Mucosa of descending colon (tissue), 3 donors: ENCODE results near the gene GPR155. TPM values are rescaled to one million over a fixed set of nuclear protein-coding genes. Genes with fewer than 3 reads are reported as not detected.

Source experiments
- ATAC-seq: fragments of 200-7000 bp; cut with Tn5 transposase; one replicate; pipeline ENCODE4 v1.9.1; 2020; ENCODE audit warnings: mild to moderate bottlenecking, moderate library complexity
- DNase-seq, 3 donors: peaks; one replicate each; pipeline ENCODE4 v3.0.0-alpha.2; 2020
- H3K36me3 ChIP-seq: fragments of 200-600 bp; one replicate; pipeline ENCODE4 v1.8.0; 2021; ENCODE audit warnings: low read depth, mild to moderate bottlenecking
- H3K4me1 ChIP-seq: fragments of 200-600 bp; one replicate; pipeline ENCODE4 v1.8.0; 2021; ENCODE audit warnings: low read depth, mild to moderate bottlenecking
- H3K4me3 ChIP-seq: fragments of 200-600 bp; one replicate; pipeline ENCODE4 v1.8.0; 2021; ENCODE audit warnings: mild to moderate bottlenecking
- H3K9me3 ChIP-seq: fragments of 200-600 bp; one replicate; pipeline ENCODE4 v1.8.0; 2021; ENCODE audit warnings: mild to moderate bottlenecking
- CTCF ChIP-seq: fragments of 200-600 bp; IDR thresholded peaks from one replicate; pipeline ENCODE4 v1.8.0; 2022; ENCODE audit warnings: antibody characterized with exemption, mild to moderate bottlenecking
- intact Hi-C, 2 donors: fragments of 100-400 bp; cut with DNase I in 1 of 2; cut with micrococcal nuclease in 1 of 2; formaldehyde crosslinking; loops; one replicate each; pipeline versions ENCODE4 v1.11.0 to v1.11.1; 2022; cut with DNase I, micrococcal nuclease
- total RNA-seq, 3 donors: library from RNA; stranded (reverse); fragmentation: NEBNext Ultra II Directional in 2 of 3; extraction: Animal tissue kit (Norgen Biotek cat#: 25700) in 2 of 3; gene quantifications; one replicate each; pipeline versions ENCODE4 v1.2.1 to v1.2.4, GENCODE V29; 2021 to 2023
- donor health status: DM: no; HTN: no; CAD: no; lungs with moderate emphysema.
- donor health status: DM: no; HTN: no; CAD: no.
- donor health status: DM: no; HTN: yes; CAD: no.

GPR155 gene
- total RNA-seq, 3 donors from 2014 or later, result 4.7 to 15.6 (median 6.8) TPM

GRCh38 chr2:174527959-174528358 is 41.1 kb upstream of the GPR155 start:
- TF ChIP-seq CTCF, result no peak
- Histone ChIP-seq H3K36me3 (no peaks in the 10 kb centered on the region), H3K4me1 (no peaks in the 10 kb centered on the region), H3K4me3 (no peak overlapping the region), H3K9me3 (no peaks in the 10 kb centered on the region)
- ATAC-seq, result no peak
- DNase-seq, result no peak
- intact Hi-C loops, result no loop called here

- no peaks in the 10 kb centered on the region for H3K4me1 ChIP-seq
- intact Hi-C loops, result no loop called here
- no peaks in the 10 kb centered on the region for H3K9me3 ChIP-seq
- DNase-seq (no peak), ATAC-seq (no peak)
- no peak overlapping the region for H3K4me3 ChIP-seq
- H3K36me3 ChIP-seq, result no peaks in the 10 kb centered on the region
- no peak for TF ChIP-seq CTCF
Observed at GRCh38 chr2:174527101-174527721, 40.4 kb upstream of the GPR155 start.

DNA sequence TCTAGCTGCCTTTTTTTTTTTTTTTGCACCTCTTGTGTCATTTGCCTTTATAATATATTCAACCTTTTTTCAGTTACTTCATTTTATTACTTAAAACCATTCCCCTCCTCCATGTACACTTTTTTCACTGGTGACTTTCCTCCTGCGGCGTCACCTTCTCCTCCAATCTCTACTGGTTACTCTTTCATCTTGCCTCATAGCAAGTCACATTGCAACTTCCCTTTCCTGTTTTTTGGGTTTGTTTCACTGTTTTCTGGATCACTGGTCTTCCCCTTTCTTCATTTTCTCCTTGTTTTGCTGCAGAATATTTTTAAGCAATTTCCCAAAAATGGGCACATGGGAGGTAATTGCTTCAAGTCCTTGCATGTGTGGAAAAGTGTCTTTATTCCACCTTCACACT is 37.7 kb upstream of the GPR155 start:
- H3K9me3 ChIP-seq, result no peaks in the 10 kb centered on the region
- H3K36me3 ChIP-seq, result no peaks in the 10 kb centered on the region
- intact Hi-C loops, result no loop called here
- ATAC-seq (no peak), DNase-seq (no peak)
- no peak for TF ChIP-seq CTCF
- no peak overlapping the region for H3K4me3 ChIP-seq
- H3K4me1 ChIP-seq, result no peaks in the 10 kb centered on the region

GRCh38 chr2:174522553-174522952 is 35.7 kb upstream of the GPR155 start:
- ATAC-seq (no peak), DNase-seq (no peak)
- Histone ChIP-seq H3K9me3 (no peaks in the 10 kb centered on the region), H3K4me1 (no peaks in the 10 kb centered on the region), H3K36me3 (no peaks in the 10 kb centered on the region), H3K4me3 (no peak overlapping the region)
- intact Hi-C loops, result no loop called here
- TF ChIP-seq CTCF, result no peak

- ATAC-seq (no peak), DNase-seq (no peak)
- H3K9me3 ChIP-seq, result no peaks in the 10 kb centered on the region
- H3K4me1 ChIP-seq, result no peaks in the 10 kb centered on the region
- intact Hi-C loops, result no loop called here
- H3K4me3 ChIP-seq, result no peak overlapping the region
- H3K36me3 ChIP-seq, result no peaks in the 10 kb centered on the region
- no peak for TF ChIP-seq CTCF
Observed at GRCh38 chr2:174518395-174518794, 31.6 kb upstream of the GPR155 start.
